Transverse colon (tissue), 4 donors: Measurements from ENCODE around the gene SCRG1. TPM values are rescaled to one million over a fixed set of nuclear protein-coding genes. Genes with fewer than 3 reads are reported as not detected.

Experiments used
- DNase-seq: peaks from one replicate; pipeline ENCODE4 v3.0.0-alpha.2; 2019
- H3K27ac ChIP-seq, 4 donors: fragments of 200-600 bp; sonication (generic); 2 replicates each; pipeline ENCODE4 v1.5.1; 2016 to 2018; ENCODE audit warnings: inconsistent platforms in 4 of 4
- H3K27me3 ChIP-seq: fragments of 200-600 bp; sonication (generic); 2 replicates; pipeline ENCODE4 v1.5.1; 2017; ENCODE audit warnings: inconsistent platforms
- H3K36me3 ChIP-seq, 4 donors: fragments of 200-600 bp; sonication (generic); 2 replicates each; pipeline ENCODE4 v1.5.1; 2017 to 2019; ENCODE audit warnings: inconsistent platforms in 4 of 4
- H3K4me1 ChIP-seq, 4 donors: fragments of 200-600 bp; sonication (generic); 2 replicates each; pipeline ENCODE4 v1.5.1; 2017 to 2020; ENCODE audit warnings: inconsistent platforms in 4 of 4
- H3K4me3 ChIP-seq, 4 donors: fragments of 200-600 bp; sonication (generic); 1 replicate in 1 of 4; 2 replicates in 3 of 4; pipeline versions ENCODE4 v1.5.1 to v1.6.1; 2017 to 2019; ENCODE audit warnings: inconsistent platforms in 4 of 4
- H3K9me3 ChIP-seq, 2 donors: fragments of 200-600 bp; sonication (generic); 2 replicates each; pipeline ENCODE4 v1.5.1; 2017 to 2019; ENCODE audit warnings: inconsistent platforms in 2 of 2
- EP300 ChIP-seq: sonication (generic); formaldehyde crosslinking; IDR thresholded peaks from one replicate; pipeline ENCODE4 v1.6.1; 2017; ENCODE audit warnings: antibody characterized with exemption, low read depth
- POLR2A ChIP-seq: fragments of 450-650 bp; IDR thresholded peaks from one replicate; pipeline ENCODE4 v1.6.1; 2016; ENCODE audit warnings: antibody characterized with exemption, mild to moderate bottlenecking, moderate library complexity
- POLR2AphosphoS5 ChIP-seq, 3 donors: sonication (generic); formaldehyde crosslinking; IDR thresholded peaks; one replicate each; pipeline ENCODE4 v1.6.1; 2016; ENCODE audit warnings: antibody characterized with exemption in 3 of 3
- WGBS, 2 donors: methylation state at CpG; one replicate each; pipeline ENCODE4 v1.1.5; 2018; ENCODE audit warnings: low coverage in 1 of 2; 5-methylcytosine and 5-hydroxymethylcytosine counted together
- in situ Hi-C, 4 donors: fragments of 200-750 bp; cut with MboI; loops; one replicate each; pipeline versions ENCODE4 v1.15.0 to v1.15.1; 2017; ENCODE audit warnings: low sequenced_read_pairs in 3 of 4, low pct_ligation_motif_present in 1 of 4, low pct_unique_long_range_greater_than_20kb in 1 of 4
- intact Hi-C: fragments of 100-400 bp; cut with DNase I; formaldehyde crosslinking; loops from one replicate; pipeline ENCODE4 v1.15.1; 2023; ENCODE audit warnings: low total_unique reads
- total RNA-seq, 4 donors: library from RNA; depleted of rRNA; stranded (reverse); fragments of >200 nt; gene quantifications; one replicate each; pipeline ENCODE4 v1.1.0, GENCODE V29; 2016
- TF ChIP-seq, protein P1 (sequence below), 5 experiments: fragments of 200-600 bp in 3 of 5; fragments of 450-650 bp in 2 of 5; sonication (generic) in 3 of 5; IDR thresholded peaks; 1 replicate in 2 of 5; 2 replicates in 3 of 5; pipeline ENCODE4 v1.5.1; 2016 to 2017; ENCODE audit warnings: antibody characterized with exemption in 5 of 5, inconsistent platforms in 3 of 5, mild to moderate bottlenecking in 2 of 5, moderate library complexity in 1 of 5

SCRG1 gene
- total RNA-seq, 4 donors from 2014 or later, result 0.32 to 1.4 (median 1.0) TPM

DNA sequence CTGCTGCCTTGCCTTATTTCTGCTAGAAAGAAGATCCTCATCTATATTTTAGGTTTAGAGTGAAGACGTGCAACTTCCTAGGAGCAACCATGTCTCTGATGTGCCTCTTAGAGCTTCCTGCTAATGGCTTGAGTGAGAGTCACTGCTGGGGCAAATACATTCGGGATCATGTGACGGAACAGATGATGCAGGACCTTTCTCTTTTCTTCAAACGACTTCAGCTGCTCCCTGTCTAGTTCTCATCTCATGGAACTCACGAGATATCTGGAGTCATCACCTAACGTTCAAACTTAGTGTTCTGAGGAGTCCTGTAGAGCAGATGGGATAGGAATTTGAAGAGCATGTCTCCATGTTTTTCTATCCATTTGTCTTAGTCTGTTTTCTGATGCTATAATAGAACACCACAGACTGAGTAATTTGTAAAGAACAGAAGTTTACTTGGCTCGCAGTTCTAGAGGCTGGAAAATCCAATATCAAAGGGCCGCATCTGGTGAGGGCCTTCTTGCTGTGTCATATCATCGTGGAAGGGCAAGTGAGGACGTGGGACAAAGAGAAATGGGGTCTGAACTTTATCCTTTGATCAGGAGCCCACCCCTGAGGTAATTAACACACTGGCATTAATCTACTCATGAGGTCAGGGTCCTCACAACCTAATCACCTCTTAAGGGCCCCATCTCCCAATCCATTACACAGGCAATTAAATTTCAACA lies 43.5 kb upstream of the SCRG1 start:
- Histone ChIP-seq H3K4me1 (no peaks in the 10 kb centered on the region), H3K27me3 (no peaks in the 10 kb centered on the region), H3K27ac (no peak overlapping the region), H3K4me3 (no peak overlapping the region), H3K9me3 (peaks cover 0 to 4% of the 10 kb centered on the region in 2 donors), H3K36me3 (no peaks in the 10 kb centered on the region)
- no peak for DNase-seq
- 87 to 91% methylated on average over 5 to 10 of the region's 10 CpGs for WGBS, 2 donors
- intact Hi-C loops (no loop called here), in situ Hi-C loops (no loop called here)
- TF ChIP-seq, protein P1, sequence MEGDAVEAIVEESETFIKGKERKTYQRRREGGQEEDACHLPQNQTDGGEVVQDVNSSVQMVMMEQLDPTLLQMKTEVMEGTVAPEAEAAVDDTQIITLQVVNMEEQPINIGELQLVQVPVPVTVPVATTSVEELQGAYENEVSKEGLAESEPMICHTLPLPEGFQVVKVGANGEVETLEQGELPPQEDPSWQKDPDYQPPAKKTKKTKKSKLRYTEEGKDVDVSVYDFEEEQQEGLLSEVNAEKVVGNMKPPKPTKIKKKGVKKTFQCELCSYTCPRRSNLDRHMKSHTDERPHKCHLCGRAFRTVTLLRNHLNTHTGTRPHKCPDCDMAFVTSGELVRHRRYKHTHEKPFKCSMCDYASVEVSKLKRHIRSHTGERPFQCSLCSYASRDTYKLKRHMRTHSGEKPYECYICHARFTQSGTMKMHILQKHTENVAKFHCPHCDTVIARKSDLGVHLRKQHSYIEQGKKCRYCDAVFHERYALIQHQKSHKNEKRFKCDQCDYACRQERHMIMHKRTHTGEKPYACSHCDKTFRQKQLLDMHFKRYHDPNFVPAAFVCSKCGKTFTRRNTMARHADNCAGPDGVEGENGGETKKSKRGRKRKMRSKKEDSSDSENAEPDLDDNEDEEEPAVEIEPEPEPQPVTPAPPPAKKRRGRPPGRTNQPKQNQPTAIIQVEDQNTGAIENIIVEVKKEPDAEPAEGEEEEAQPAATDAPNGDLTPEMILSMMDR (IDR thresholded peaks at IDR 0.05), result no peak

DNA sequence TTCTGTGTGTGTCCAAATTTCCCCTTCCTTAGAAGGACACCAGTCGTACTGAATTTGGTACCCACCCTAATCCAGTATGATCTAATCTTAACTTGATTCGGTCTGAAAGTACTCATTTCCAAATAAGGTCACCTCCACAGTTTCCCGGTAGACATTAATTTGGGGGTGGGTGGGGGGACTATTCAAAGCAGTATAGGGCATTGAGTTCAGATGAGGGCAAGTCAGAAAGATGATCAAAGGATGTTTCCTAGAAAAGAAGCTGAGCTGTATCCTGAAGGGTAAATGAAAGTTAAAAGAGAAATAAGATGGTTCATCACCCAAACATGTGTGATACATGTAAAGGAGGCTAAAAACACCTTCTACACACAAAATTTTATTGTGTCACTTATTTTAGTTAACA lies 42.0 kb upstream of the SCRG1 start:
- H3K4me3 ChIP-seq, result no peak overlapping the region
- TF ChIP-seq POLR2A (no peak), POLR2AphosphoS5 (IDR thresholded peaks at IDR 0.05) (no peak), EP300 (no peak)
- TF ChIP-seq, protein P1 (IDR thresholded peaks at IDR 0.05), result no peak
- 81 to 90% methylated on average over 3 of the region's 3 CpGs for WGBS, 2 donors
- H3K27me3 ChIP-seq, result no peaks in the 10 kb centered on the region
- peaks cover 0 to 4% of the 10 kb centered on the region in 2 donors for H3K9me3 ChIP-seq
- no peak for DNase-seq
- no peaks in the 10 kb centered on the region for H3K4me1 ChIP-seq
- H3K36me3 ChIP-seq, result no peaks in the 10 kb centered on the region
- no peak overlapping the region for H3K27ac ChIP-seq
- in situ Hi-C loops (no loop called here), intact Hi-C loops (no loop called here)

DNA sequence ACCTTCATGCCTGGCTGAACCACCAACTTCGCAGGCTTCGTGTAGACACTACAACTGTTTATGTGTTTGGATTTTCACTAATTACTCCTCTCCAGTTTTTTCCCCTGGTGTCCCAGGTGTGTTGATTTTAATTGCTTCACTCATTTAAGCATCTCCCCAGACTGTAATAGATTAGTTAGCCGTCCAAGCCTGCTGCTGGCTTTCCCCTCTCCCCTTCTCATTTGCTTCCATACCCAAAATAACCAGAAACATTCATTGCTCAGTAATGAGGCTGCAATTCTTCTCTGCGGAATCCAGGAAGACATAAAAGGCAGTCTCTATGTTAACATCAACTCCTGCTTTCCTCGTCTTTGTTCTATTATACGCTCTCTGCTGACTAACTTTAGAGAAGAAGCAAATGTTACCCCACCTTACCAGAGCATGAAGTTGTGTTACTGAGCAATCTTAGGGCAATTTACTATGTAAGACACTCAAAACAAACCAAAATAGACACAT lies 37.9 kb upstream of the SCRG1 start:
- intact Hi-C loops, result no loop called here
- no peaks in the 10 kb centered on the region for H3K27me3 ChIP-seq
- no peaks in the 10 kb centered on the region for H3K36me3 ChIP-seq
- peaks cover 0 to 5% (median 0%) of the 10 kb centered on the region in 4 donors for H3K4me1 ChIP-seq
- TF ChIP-seq, protein P1 (IDR thresholded peaks at IDR 0.05), result no peak
- no peak for TF ChIP-seq POLR2A
- DNase-seq, result no peak
- no peak overlapping the region for H3K4me3 ChIP-seq
- in situ Hi-C loops, result no loop called here
- WGBS, 2 donors, result 85 to 91% methylated on average over 6 of the region's 6 CpGs
- H3K27ac ChIP-seq, result peak overlapping the region in 3 of 4 donors; percentile 53 to 68 (median 60)
- H3K9me3 ChIP-seq, result peaks cover 0 to 4% of the 10 kb centered on the region in 2 donors

DNA sequence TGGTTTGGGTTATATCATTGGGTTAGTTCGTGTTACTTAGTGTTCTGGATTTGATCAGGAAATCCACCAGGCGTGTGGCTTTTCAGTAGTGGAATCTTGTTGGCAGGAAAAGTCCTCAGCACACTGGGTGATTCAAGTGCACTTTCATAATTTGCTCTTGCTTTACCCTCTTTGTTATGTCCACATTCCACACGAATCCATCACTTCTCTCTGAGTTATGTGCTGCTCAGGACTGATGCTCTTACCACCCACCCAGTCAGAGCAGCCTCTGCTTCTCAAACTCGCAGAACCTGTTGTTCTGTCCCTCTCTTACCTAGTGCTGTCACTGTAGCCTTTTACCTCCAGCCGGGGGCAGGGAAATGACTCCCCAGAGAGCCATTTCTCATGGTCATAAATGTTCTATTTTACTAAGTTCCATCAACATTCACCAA lies 37.2 kb upstream of the SCRG1 start:
- no peaks in the 10 kb centered on the region for H3K36me3 ChIP-seq
- H3K4me3 ChIP-seq, result no peak overlapping the region
- no peak for DNase-seq
- peaks cover 0 to 5% (median 0%) of the 10 kb centered on the region in 4 donors for H3K4me1 ChIP-seq
- intact Hi-C loops, result no loop called here
- peaks cover 0 to 4% of the 10 kb centered on the region in 2 donors for H3K9me3 ChIP-seq
- peak overlapping the region in 3 of 4 donors; percentile 53 to 68 (median 60) for H3K27ac ChIP-seq
- H3K27me3 ChIP-seq, result no peaks in the 10 kb centered on the region
- 57 to 63% methylated on average over 5 of the region's 5 CpGs for WGBS, 2 donors
- TF ChIP-seq POLR2AphosphoS5 (IDR thresholded peaks at IDR 0.05) (peak in 1 of 3 donors; percentile 12), EP300 (no peak)
- in situ Hi-C loops, result no loop called here
